Suprapubic skin (tissue), 4 donors: ENCODE results near the gene ACSS3. TPM values are rescaled to one million over a fixed set of nuclear protein-coding genes. Genes with fewer than 3 reads are reported as not detected.

Experiments used
- DNase-seq, 2 donors: peaks; one replicate each; pipeline ENCODE4 v3.0.0-alpha.2; 2019; ENCODE audit warnings: low spot score in 2 of 2
- H3K27ac ChIP-seq: fragments of 200-600 bp; sonication (generic); one replicate; pipeline ENCODE4 v1.5.1; 2019
- H3K27me3 ChIP-seq: fragments of 200-600 bp; sonication (generic); one replicate; pipeline ENCODE4 v1.5.1; 2019
- H3K36me3 ChIP-seq: fragments of 200-600 bp; sonication (generic); one replicate; pipeline ENCODE4 v1.5.1; 2019
- H3K4me1 ChIP-seq: fragments of 200-600 bp; sonication (generic); one replicate; pipeline ENCODE4 v1.5.1; 2019
- H3K4me3 ChIP-seq: fragments of 200-600 bp; sonication (generic); one replicate; pipeline ENCODE4 v1.5.1; 2019; ENCODE audit warnings: mild to moderate bottlenecking
- H3K9me3 ChIP-seq: fragments of 200-600 bp; sonication (generic); one replicate; pipeline ENCODE4 v1.5.1; 2019
- CTCF ChIP-seq, 2 donors: fragments of 200-600 bp in 1 of 2; fragments of 450-650 bp in 1 of 2; sonication (generic) in 1 of 2; IDR thresholded peaks; one replicate each; pipeline ENCODE4 v1.5.1; 2016 to 2019; ENCODE audit warnings: antibody characterized with exemption in 2 of 2, mild to moderate bottlenecking in 1 of 2, moderate library complexity in 1 of 2
- EP300 ChIP-seq: sonication (generic); formaldehyde crosslinking; IDR thresholded peaks from one replicate; pipeline ENCODE4 v1.6.1; 2017; ENCODE audit warnings: antibody characterized with exemption
- POLR2A ChIP-seq, 2 donors: fragments of 450-650 bp; IDR thresholded peaks; one replicate each; pipeline ENCODE4 v1.6.1; 2017; ENCODE audit warnings: antibody characterized with exemption in 2 of 2, mild to moderate bottlenecking in 2 of 2, moderate library complexity in 2 of 2
- POLR2AphosphoS5 ChIP-seq, 3 donors: sonication (generic); formaldehyde crosslinking; IDR thresholded peaks; one replicate each; pipeline ENCODE4 v1.6.1; 2017; ENCODE audit warnings: antibody characterized with exemption in 3 of 3
- WGBS: methylation state at CpG from one replicate; pipeline ENCODE4 v1.1.5; 2018; 5-methylcytosine and 5-hydroxymethylcytosine counted together
- total RNA-seq, 4 donors: library from RNA; depleted of rRNA; stranded (reverse); fragments of >200 nt; gene quantifications; one replicate each; pipeline ENCODE4 v1.1.0, GENCODE V29; 2016

Gene ACSS3
- total RNA-seq, 4 donors from 2014 or later = 4.0 to 10.4 (median 6.2) TPM

GRCh38 chr12:81161680-81162079, 83.8 kb downstream of the ACSS3 start:
- no peaks in the 10 kb centered on the region for H3K4me1 ChIP-seq
- H3K27ac ChIP-seq = no peak overlapping the region
- no peaks in the 10 kb centered on the region for H3K36me3 ChIP-seq
- TF ChIP-seq POLR2AphosphoS5 (IDR thresholded peaks at IDR 0.05) (no peak), EP300 (no peak), CTCF (IDR thresholded peaks at IDR 0.05) (no peak), POLR2A (IDR thresholded peaks at IDR 0.05) (no peak)
- no peaks in the 10 kb centered on the region for H3K27me3 ChIP-seq
- H3K4me3 ChIP-seq = no peak overlapping the region
- DNase-seq = no peak
- no peaks in the 10 kb centered on the region for H3K9me3 ChIP-seq
- WGBS = 94% methylated on average over 5 of the region's 5 CpGs

DNA sequence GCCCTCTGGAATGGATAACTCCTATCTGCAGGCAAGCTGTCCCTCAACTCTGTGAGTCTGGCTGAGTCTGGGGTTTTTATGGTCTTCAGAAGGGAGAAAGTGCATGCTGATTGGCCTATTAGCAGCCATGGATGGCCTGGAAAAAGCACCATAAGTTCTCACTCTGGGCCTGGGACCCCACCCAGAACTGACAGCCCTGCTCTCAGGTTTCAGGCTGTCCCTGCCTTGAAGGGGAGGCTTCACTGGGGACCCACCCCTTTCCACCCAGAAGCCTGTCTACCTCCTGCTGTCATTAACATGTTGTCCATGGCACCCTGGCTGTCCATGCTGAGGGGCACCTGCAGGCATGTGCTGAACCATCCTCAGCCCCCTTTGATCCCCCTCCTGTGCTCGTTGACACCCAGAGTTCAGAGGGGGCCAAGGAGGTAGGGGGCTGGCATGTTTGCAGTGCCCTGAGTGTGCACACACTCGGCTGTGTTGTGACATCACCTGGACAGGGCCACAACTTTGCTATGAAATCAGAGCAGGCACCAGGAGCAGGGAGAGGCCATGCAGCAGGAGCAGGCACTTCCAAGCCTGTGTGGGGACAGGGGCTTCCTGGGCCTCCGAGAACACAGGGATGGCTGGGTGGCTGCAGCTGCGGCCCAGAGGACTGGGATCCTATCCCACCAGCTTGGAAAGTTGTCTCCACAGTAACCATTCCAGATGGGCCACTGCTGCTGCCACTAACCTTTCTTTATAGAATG, 84.7 kb downstream of the ACSS3 start:
- no peaks in the 10 kb centered on the region for H3K9me3 ChIP-seq
- H3K27ac ChIP-seq = no peak overlapping the region
- no peaks in the 10 kb centered on the region for H3K36me3 ChIP-seq
- no peaks in the 10 kb centered on the region for H3K27me3 ChIP-seq
- DNase-seq = no peak
- 87% methylated on average over 4 of the region's 4 CpGs for WGBS
- no peak for TF ChIP-seq CTCF (IDR thresholded peaks at IDR 0.05)
- H3K4me1 ChIP-seq = no peaks in the 10 kb centered on the region
- H3K4me3 ChIP-seq = no peak overlapping the region

GRCh38 chr12:81164827-81165226, 86.9 kb downstream of the ACSS3 start:
- Histone ChIP-seq H3K4me3 (no peak overlapping the region), H3K27me3 (no peaks in the 10 kb centered on the region), H3K9me3 (no peaks in the 10 kb centered on the region), H3K4me1 (no peaks in the 10 kb centered on the region), H3K36me3 (no peaks in the 10 kb centered on the region), H3K27ac (no peak overlapping the region)
- TF ChIP-seq POLR2A (IDR thresholded peaks at IDR 0.05) (no peak), EP300 (no peak), POLR2AphosphoS5 (IDR thresholded peaks at IDR 0.05) (no peak), CTCF (IDR thresholded peaks at IDR 0.05) (no peak)
- no peak for DNase-seq

GRCh38 chr12:81166790-81167189, 88.9 kb downstream of the ACSS3 start:
- Histone ChIP-seq H3K27me3 (no peaks in the 10 kb centered on the region), H3K36me3 (no peaks in the 10 kb centered on the region), H3K27ac (no peak overlapping the region), H3K4me3 (no peak overlapping the region), H3K9me3 (no peaks in the 10 kb centered on the region), H3K4me1 (no peaks in the 10 kb centered on the region)
- no peak for DNase-seq
- 90% methylated on average over 2 of the region's 2 CpGs for WGBS
- TF ChIP-seq POLR2A (IDR thresholded peaks at IDR 0.05) (no peak), EP300 (no peak), POLR2AphosphoS5 (IDR thresholded peaks at IDR 0.05) (no peak), CTCF (IDR thresholded peaks at IDR 0.05) (no peak)

DNA sequence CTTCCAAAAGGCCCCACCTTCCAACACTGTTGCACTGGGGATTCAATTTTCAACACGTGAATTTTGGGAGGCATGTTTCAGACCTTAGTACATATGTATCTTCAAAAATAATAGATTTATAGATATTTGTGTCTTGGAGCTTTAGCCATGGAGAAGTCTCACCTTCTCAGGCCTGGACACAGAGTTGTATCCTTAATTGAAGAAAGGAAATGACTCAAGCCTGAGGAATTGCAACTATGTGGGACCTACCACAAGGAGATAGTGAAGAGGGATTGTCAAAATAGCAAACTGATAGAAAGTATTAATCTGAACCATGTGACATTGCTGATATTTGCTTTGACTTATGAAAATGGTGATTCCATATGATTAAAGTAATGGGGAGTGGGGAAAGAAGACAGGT, 89.8 kb downstream of the ACSS3 start:
- Histone ChIP-seq H3K4me1 (no peaks in the 10 kb centered on the region), H3K27me3 (no peaks in the 10 kb centered on the region), H3K9me3 (no peaks in the 10 kb centered on the region), H3K36me3 (no peaks in the 10 kb centered on the region), H3K4me3 (no peak overlapping the region), H3K27ac (no peak overlapping the region)
- TF ChIP-seq POLR2A (IDR thresholded peaks at IDR 0.05) (no peak), EP300 (no peak), CTCF (IDR thresholded peaks at IDR 0.05) (no peak), POLR2AphosphoS5 (IDR thresholded peaks at IDR 0.05) (no peak)
- WGBS = 84% methylated on average over 1 of the region's 1 CpG
- DNase-seq = no peak
